GM21526 (cell line): ENCODE measurements around the gene ITGAD.

Experiments
- ATAC-seq: cut with Tn5 transposase; IDR thresholded peaks from one replicate; pipeline ENCODE4 v1.9.1; 2021; ENCODE audit warnings: moderate library complexity; ENCODE audit not compliant: unreplicated experiment, low FRiP score

The ITGAD gene

DNA sequence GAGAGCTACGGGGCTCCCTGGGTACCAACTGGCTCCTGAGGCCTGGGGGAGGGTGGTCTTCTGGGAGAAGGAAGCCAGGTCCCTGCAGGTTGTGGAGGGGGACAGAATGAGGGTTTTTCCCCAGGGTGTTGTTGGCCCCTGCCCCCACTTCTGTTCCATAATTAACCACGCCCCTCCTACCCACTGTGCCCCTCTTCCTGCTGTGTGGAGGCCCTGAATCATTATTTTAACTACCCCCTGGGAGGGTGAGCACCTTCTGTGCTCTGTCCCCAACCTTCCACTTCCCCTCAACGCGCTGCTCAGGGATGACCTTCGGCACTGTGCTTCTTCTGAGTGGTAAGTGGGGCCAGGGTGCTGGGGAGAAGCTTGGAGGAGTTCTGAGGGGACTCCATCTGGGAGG is at the start of gene ITGAD:
TSS of gene ITGAD (plus strand) at position 280 of the 400 bp plus-strand sequence. CDS start at position 306, 26 bp downstream.
- no peak for ATAC-seq

GRCh38 chr16:31344712-31345111 is 48.4 kb upstream of the ITGAD start:
- no peak for ATAC-seq

GRCh38 chr16:31347445-31347844 is 45.7 kb upstream of the ITGAD start:
- no peak for ATAC-seq

DNA sequence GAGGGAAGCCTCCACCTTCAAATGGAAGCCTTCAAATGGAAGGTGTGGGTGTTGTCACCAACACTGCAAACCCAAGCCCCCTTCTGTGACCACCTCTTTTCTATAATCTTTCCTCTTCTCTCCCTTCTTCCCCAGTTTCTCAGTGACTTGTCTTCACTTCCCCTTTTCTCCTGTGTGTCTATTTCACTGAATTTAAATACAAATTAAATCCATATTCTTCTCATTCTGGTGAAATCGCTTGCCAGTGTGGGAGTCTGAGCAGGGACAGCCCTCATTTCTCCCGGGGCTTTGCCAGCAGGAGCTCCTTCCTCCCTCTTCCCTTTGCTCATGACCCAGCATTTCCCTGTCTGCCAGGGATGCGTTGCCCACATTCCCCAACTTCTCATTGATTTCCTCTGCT is 44.6 kb upstream of the ITGAD start:
- no peak for ATAC-seq

DNA sequence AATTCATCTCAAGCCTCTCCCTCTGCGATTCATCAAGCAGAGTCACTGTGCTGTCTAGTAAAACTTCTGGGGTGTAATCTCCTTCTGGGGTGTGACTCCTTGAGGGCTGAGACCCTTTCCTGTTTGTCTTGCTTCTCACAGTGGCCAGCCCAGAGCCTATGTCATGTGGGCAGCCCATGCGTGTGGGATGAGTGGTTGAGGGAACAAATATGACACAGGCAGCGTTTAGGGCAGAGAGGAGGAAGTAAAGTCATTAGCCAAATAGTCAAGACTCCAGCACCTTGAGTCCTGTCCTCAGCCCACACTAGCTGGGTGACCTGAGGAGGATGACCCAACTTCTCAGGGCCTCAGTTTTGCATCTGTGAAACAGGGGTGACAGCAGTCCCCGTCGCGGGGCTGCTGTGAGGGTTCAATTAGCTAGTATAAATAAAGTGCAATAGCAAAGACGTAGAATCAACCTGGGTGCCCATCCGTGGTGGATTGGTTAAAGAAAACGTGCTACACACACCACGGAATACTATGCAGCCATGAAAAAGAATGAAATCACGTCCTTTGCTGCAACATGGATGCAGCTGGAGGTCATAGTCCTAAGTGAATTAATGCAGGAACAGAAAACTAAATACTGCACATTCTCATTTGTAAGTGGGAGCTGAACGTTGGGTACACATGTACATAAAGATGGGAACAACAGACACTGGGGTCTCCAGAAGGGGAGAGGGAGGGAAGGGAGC is 42.7 kb upstream of the ITGAD start:
- ATAC-seq, result no peak

DNA sequence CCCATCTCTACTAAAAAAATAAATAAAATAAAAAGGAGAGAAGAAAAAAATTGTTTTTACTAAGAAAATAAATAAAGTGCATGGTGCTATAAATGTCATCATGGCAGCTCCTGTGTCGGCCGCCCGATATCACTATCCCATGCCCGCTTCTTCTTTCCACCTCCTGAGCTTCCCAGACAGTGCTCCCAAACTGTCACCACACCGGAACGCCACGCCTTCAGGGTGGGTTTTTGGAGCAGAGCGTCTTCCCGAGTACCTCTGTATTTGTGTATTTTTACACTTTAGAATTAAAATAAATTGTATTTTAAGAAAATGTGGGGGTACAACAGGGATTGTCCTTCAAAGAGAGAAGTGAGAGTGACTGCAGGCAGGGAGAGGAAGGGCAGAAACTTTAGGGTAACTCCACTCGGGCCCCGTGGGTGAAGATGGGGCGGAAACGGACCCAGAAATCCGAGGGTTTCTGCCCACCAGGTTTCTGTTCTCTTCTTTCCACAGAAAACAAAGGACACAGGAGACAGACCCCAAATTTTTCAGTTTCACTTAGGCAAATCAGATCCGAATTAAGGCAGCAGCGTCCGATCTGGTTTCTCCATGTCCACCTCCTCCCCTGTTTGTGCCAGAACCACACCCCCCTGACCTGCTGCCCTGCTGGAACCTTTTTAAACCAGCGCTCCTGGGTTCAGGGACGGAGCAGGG is 41.7 kb upstream of the ITGAD start:
- ATAC-seq, result no peak

DNA sequence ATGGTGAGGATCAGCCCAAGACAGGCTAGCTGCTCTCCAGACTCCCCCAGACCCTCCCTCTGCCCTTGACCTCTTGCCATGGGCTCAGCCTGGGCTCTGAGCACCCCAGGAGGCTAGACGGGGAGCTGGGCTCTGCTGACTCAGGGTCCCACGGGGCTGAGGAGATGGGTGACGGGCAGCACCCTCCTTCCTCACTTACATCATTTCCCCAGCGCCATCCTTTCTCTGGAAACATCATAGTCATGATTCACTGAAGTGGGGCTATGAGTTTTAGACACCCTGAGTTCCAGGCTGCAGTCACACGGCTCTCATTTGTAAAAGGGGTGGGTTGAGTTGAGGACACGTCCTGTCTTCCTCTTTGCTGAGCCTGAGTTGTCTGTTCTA is 41.2 kb upstream of the ITGAD start:
- no peak for ATAC-seq

- no peak for ATAC-seq
Observed at GRCh38 chr16:31352376-31353115, 40.6 kb upstream of the ITGAD start.

DNA sequence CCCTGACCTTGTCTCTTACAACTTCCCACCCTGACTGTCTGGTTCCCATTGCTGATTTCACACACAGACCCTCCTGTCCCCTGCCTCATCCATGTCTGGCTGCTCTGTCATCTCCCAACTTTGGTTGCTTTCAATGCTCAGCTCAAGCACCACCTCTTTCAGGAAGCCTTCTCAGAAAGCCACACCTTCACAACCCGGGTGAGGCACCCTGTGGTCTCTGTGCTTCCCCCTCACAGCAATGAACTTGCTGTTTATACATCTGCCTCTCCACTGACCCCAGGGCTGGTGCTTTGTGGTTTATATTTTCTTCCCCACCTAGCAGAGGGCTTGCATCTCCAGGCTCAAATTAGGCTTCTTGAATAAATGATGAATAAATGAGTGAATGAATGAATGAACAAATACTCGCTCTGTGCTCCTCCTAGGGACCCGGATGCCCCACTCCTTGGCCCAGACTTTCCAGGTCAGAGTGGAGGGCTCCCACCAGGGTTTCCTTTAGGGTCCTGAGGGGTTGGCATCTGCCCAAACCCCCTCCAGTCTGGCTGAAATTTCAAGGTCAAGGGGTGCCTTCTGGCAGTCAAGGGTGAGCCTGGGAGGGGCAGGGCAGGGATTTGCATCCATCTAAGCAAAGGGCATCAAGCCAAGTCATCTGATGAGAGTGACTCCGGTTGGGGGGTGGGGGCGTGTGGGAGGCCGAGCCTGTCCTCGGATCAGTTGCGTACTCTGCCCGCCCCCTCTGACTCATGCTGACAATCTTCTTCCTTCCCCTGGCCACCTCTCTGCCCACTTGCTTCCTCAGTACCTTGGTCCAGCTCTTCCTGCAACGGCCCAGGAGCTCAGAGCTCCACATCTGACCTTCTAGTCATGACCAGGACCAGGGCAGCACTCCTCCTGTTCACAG is 38.5 kb upstream of the ITGAD start, which contains the start of gene ITGAX:
TSS of gene ITGAX (plus strand) at position 783 of the 898 bp plus-strand sequence. CDS start at position 862, 79 bp downstream.
- peak; percentile 57 for ATAC-seq

DNA sequence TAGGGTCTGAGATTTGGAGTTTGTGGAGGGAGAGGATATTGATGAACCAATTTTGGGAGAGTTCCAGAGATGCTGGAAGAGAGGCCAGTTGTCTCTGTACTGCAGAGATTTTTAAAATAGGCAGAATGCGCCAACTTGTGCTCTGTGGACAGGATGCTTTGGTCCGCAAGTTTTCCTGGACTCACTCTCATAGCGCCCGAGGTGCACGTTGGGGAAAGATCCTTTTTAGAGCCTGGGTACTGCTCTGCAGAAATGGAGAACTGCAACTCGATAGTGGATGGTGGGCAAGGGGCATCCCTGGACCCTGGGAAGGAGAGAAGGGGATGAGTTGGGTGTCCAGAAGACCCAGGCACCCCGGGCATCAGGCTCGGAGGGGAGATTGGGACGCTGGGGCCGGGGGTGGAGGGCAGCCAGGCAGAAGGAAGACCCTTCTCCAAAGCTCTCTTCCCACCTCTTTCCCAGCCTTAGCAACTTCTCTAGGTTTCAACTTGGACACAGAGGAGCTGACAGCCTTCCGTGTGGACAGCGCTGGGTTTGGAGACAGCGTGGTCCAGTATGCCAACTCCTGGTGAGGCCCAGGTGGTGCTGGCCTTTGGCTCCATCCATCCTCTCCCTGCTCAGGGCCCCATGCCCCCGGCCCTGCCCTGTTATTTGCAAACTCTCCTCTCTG is 37.6 kb upstream of the ITGAD start:
- ATAC-seq, result no peak

- no peak for ATAC-seq
Observed at GRCh38 chr16:31356566-31357323, 36.4 kb upstream of the ITGAD start.

- no peak for ATAC-seq
Observed at GRCh38 chr16:31357324-31358109, 35.6 kb upstream of the ITGAD start.

DNA sequence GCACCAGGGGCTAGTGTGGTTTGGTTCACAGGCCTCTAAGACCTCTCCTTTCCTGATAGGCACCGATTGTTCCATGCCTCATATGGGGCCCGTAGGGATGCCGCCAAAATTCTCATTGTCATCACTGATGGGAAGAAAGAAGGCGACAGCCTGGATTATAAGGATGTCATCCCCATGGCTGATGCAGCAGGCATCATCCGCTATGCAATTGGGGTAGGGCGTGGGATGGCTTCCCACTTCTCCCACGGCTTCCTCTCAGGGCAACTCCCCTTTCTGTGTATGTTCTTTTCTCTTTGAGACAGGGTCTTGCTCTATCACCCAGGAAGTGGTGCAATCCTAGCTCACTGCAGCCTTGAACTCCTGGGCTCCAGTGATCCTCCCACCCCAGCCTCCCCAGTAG is 32.9 kb upstream of the ITGAD start:
- ATAC-seq, result no peak

DNA sequence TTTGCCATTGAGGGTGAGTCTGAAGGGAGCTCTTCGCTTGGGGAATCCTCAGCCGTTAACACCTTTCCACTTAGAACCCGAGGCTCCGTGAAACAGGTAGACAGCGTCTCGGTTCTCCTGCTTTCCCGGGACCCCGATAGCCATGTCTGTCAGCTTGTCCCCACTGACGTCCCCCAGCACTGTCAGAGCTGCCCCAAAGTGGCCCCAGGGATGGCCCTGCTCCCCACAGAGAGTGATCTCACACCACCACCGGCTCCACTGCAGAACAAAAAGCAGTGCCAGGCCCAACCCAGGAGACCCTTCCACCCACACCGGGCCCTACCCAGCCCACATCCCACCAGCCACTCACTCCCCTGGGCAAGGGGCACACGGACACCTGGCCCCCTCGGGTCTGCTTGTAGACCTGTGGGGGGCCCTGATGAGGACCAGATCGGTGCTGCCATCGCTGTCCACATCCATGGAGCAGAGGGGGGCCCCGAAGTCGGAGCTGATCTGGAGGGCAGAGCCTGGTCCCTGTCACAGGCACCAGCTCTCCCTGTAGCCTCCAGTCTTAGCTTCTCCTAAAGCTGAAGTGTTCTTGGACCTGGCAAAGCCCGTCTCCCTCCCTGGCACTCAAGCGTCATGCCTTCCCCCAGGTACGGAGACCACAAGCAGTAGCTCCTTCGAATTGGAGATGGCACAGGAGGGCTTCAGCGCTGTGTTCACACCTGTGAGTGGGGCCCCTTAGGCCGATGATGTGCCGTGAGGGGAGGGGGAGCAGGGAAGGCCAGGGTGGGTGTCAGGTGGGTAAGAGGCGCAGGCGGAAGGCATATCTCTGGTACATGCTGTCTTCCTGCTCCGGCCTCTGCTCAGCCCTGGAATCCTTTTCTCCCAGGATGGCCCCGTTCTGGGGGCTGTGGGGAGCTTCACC is 31.7 kb upstream of the ITGAD start:
- no peak for ATAC-seq

- ATAC-seq, result no peak
Observed at GRCh38 chr16:31362476-31363405, 30.4 kb upstream of the ITGAD start.

DNA sequence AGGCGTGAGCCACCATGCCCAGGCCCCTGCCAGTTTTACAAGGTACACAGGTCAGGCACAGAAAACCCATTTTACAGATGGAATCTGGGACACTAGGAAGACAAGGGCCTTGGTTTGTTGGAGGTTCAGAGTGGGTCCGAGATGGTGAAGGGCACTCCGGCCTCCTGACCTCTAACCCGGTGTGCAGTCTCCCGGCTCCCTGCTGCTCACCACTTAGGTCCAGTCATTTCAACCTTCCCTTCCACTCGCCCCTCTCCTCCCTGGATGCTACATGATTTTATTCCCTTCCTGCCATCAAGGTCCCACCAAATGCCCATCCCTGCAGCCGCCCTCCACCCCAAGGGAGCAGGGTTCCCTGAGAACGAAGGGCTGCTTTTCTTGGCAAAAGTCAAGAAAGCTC is 29.4 kb upstream of the ITGAD start:
- no peak for ATAC-seq
